Stimulated activated effector memory CD8-positive, alpha-beta T cell treated with anti-CD3 and anti-CD28 coated beads, Interleukin-12 subunit alpha, Interleukin-12 subunit beta, amount 100 ng/mL, for 72 hours (primary cell): ENCODE data around the gene TTC7B.
A peak's percentile ranks its signal among the peaks of the same experiment; 100 is the strongest.
"Not testable (repeated sequence)": the region's sequence is repeated elsewhere in the genome, so short reads cannot be mapped to it uniquely, and the experiment has no call there.

ENCODE experiments used
- ATAC-seq: fragments of 150-1000 bp; cut with Tn5 transposase; 2 replicates; pipeline ENCODE4 v1.10.0; 2021
- DNase-seq, 2 donors: peaks; one replicate each; pipeline ENCODE4 v3.0.0; 2021 to 2022; ENCODE audit warnings: low spot score in 2 of 2
- H3K27ac Mint-ChIP-seq: one replicate; pipeline ENCODE4 v1.8.0; 2022; ENCODE audit warnings: mild to moderate bottlenecking, mixed read lengths
- H3K36me3 Mint-ChIP-seq: one replicate; pipeline ENCODE4 v1.8.0; 2022; ENCODE audit warnings: mild to moderate bottlenecking, mixed read lengths
- H3K4me1 Mint-ChIP-seq: one replicate; pipeline ENCODE4 v1.8.0; 2022; ENCODE audit warnings: mixed read lengths
- H3K4me3 Mint-ChIP-seq: one replicate; pipeline ENCODE4 v1.8.0; 2022; ENCODE audit warnings: mild to moderate bottlenecking, mixed read lengths
- H3K9me3 Mint-ChIP-seq: one replicate; pipeline ENCODE4 v1.8.0; 2022; ENCODE audit warnings: mixed read lengths

TTC7B gene

GRCh38 chr14:90839024-90839888 lies 23.0 kb upstream of the TTC7B start:
- Mint-ChIP-seq H3K36me3 (no peaks in the 10 kb centered on the region), H3K27ac (peak overlapping the region; percentile 6), H3K9me3 (no peaks in the 10 kb centered on the region), H3K4me1 (peaks cover 18% of the 10 kb centered on the region), H3K4me3 (no peak overlapping the region)
- ATAC-seq (no peak), DNase-seq (no peak)

- not testable (repeated sequence) for H3K27ac Mint-ChIP-seq, DNase-seq, H3K36me3 Mint-ChIP-seq, H3K9me3 Mint-ChIP-seq, ATAC-seq, H3K4me3 Mint-ChIP-seq
- H3K4me1 Mint-ChIP-seq, result peaks cover 18% of the 10 kb centered on the region
Observed at GRCh38 chr14:90838531-90838930, 22.3 kb upstream of the TTC7B start.

DNA sequence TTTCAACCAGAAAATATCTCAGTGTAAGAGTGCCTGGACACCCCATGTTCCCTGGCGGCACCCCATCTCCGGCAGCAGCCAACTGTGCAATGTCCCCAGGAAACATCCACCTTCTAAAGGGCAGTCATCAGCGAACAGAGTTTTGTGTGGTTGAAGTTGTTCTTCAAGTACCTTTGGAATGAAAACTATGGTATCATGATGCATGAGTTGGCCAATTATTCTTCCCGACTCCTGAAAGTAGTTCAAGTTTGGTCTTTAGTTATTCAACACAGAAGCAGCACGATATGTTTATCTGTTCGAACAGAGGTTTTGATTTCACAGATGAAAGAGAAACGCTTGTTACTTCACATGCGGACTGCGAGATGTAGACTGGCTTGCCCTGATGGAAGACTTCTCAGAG lies 21.1 kb upstream of the TTC7B start:
- no peak for ATAC-seq

DNA sequence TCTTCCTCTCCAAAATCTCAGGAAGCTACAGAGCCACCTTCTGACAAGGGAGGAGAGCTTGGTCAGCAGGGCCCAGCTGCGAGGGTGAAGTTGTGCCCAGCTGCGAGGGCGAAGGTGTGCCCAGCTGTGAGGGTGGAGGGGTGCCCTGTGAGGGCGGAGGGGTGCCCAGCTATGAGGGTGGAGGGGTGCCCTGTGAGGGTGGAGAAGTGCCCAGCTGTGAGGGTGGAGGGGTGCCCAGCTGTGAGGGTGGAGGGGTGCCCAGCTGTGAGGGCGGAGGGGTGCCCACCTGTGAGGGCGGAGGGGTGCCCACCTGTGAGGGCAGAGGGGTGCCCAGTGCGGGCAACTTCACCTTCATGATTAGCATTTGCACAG lies 20.4 kb upstream of the TTC7B start:
- no peak for DNase-seq
- Mint-ChIP-seq H3K27ac (peak overlapping the region; percentile 75), H3K9me3 (no peaks in the 10 kb centered on the region), H3K4me1 (peaks cover 12% of the 10 kb centered on the region), H3K36me3 (no peaks in the 10 kb centered on the region), H3K4me3 (peak overlapping the region; percentile 55)
- no peak for ATAC-seq

More for the DNA sequence above, 21.1 kb upstream of the TTC7B start:
- DNase-seq, result no peak
- peaks cover 12% of the 10 kb centered on the region for H3K4me1 Mint-ChIP-seq
- H3K36me3 Mint-ChIP-seq, result no peaks in the 10 kb centered on the region
- H3K27ac Mint-ChIP-seq, result no peak overlapping the region
- H3K9me3 Mint-ChIP-seq, result no peaks in the 10 kb centered on the region
- H3K4me3 Mint-ChIP-seq, result no peak overlapping the region

DNA sequence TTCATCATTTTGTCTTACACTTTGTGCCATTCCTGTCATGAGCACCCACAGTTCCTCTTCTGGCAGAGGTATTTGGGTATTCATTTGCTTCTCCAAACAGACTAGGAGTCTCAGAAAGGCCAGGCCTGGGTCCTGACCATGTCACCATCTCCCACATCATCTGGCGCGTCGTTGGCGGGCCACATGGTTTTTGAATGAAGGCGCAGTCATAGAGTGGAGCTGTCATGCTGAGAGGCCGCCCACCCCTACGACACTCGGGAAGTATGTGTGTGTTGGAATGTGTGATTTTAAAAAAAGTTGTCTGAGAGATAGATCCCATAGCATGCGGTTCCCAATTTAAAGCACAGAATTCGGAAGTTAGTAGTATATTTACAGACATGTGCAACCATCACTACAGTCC lies 15.6 kb upstream of the TTC7B start:
- no peak overlapping the region for H3K4me3 Mint-ChIP-seq
- H3K27ac Mint-ChIP-seq, result peak overlapping the region; percentile 9
- peaks cover 37% of the 10 kb centered on the region for H3K4me1 Mint-ChIP-seq
- H3K36me3 Mint-ChIP-seq, result no peaks in the 10 kb centered on the region
- DNase-seq (no peak), ATAC-seq (no peak)
- H3K9me3 Mint-ChIP-seq, result no peaks in the 10 kb centered on the region

GRCh38 chr14:90830931-90831701 lies 14.9 kb upstream of the TTC7B start:
- DNase-seq, result no peak
- Mint-ChIP-seq H3K4me3 (no peak overlapping the region), H3K27ac (no peak overlapping the region), H3K9me3 (no peaks in the 10 kb centered on the region), H3K36me3 (no peaks in the 10 kb centered on the region), H3K4me1 (peaks cover 31% of the 10 kb centered on the region)
- no peak for ATAC-seq

GRCh38 chr14:90829677-90830076 lies 13.4 kb upstream of the TTC7B start:
- Mint-ChIP-seq H3K9me3 (no peaks in the 10 kb centered on the region), H3K4me3 (peak overlapping the region; percentile 76), H3K36me3 (no peaks in the 10 kb centered on the region), H3K27ac (peak overlapping the region; percentile 98), H3K4me1 (peaks cover 25% of the 10 kb centered on the region)
- no peak for ATAC-seq
- no peak for DNase-seq

- H3K4me1 Mint-ChIP-seq, result peaks cover 25% of the 10 kb centered on the region
- H3K9me3 Mint-ChIP-seq, result peaks cover 4% of the 10 kb centered on the region
- DNase-seq (peak; percentile 25 to 75), ATAC-seq (peak; percentile 79)
- no peaks in the 10 kb centered on the region for H3K36me3 Mint-ChIP-seq
- peak overlapping the region; percentile 76 for H3K4me3 Mint-ChIP-seq
- H3K27ac Mint-ChIP-seq, result peak overlapping the region; percentile 98
Observed at GRCh38 chr14:90828642-90829487, 12.6 kb upstream of the TTC7B start.

DNA sequence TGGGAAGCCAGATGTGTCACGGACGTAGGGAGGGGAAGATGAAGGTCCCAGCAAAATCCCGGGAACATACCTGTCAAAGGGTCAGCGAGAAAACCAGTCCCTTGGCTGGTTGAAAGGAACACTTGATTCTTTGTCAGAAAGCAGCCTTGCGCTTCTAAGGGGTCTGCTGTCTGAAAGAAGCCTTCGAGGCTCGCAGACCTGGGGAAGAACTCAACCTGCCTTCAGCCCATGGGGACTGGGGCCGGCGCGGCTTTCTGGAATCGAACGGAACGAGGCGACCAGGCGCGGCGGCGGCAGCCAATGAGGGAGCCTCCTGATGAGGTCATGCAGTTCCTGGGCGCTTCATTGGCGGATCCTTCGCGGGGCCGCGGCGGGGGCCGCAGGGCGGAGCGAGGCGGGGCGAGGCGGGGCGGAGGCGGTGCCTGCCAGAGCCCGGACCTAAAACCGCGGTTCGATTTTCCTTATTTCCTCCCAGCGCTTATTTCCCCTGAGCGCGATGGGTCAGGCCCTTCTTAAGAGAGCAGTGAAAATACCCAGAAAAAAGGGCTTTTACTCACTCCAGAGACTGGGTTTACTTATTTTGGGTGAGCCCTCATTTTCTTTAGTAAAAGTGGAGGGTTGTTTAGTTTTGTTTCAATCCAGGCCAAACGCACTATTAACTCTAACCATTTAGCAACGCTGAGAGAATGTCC lies 11.8 kb upstream of the TTC7B start:
- peak overlapping the region; percentile 98 for H3K27ac Mint-ChIP-seq
- peak; percentile 97 for ATAC-seq
- peaks cover 25% of the 10 kb centered on the region for H3K4me1 Mint-ChIP-seq
- H3K4me3 Mint-ChIP-seq, result peak overlapping the region; percentile 76
- H3K36me3 Mint-ChIP-seq, result no peaks in the 10 kb centered on the region
- DNase-seq, result peak; percentile 85 to 95
- peaks cover 6% of the 10 kb centered on the region for H3K9me3 Mint-ChIP-seq

- not testable (repeated sequence) for H3K27ac Mint-ChIP-seq, H3K36me3 Mint-ChIP-seq, DNase-seq, H3K9me3 Mint-ChIP-seq, ATAC-seq, H3K4me3 Mint-ChIP-seq
- peaks cover 31% of the 10 kb centered on the region for H3K4me1 Mint-ChIP-seq
Observed at GRCh38 chr14:90823542-90823941, 7.3 kb upstream of the TTC7B start.

- ATAC-seq, result peak; percentile 99
- no peak overlapping the region for H3K4me3 Mint-ChIP-seq
- peaks cover 6% of the 10 kb centered on the region for H3K9me3 Mint-ChIP-seq
- DNase-seq, result peak; percentile 59 to 84
- H3K27ac Mint-ChIP-seq, result peak overlapping the region; percentile 14
- H3K4me1 Mint-ChIP-seq, result peaks cover 23% of the 10 kb centered on the region
- H3K36me3 Mint-ChIP-seq, result no peaks in the 10 kb centered on the region
Observed at GRCh38 chr14:90820958-90821357, 4.7 kb upstream of the TTC7B start.

- Mint-ChIP-seq H3K4me3 (no peak overlapping the region), H3K36me3 (no peaks in the 10 kb centered on the region), H3K4me1 (peaks cover 29% of the 10 kb centered on the region), H3K9me3 (peaks cover 6% of the 10 kb centered on the region), H3K27ac (no peak overlapping the region)
- DNase-seq (no peak), ATAC-seq (no peak)
Observed at GRCh38 chr14:90819734-90820393, 3.6 kb upstream of the TTC7B start.

GRCh38 chr14:90818715-90819114 lies 2.5 kb upstream of the TTC7B start:
- Mint-ChIP-seq H3K4me3 (no peak overlapping the region), H3K36me3 (no peaks in the 10 kb centered on the region), H3K9me3 (peaks cover under 1% of the 10 kb centered on the region), H3K27ac (no peak overlapping the region), H3K4me1 (peaks cover 29% of the 10 kb centered on the region)
- ATAC-seq (no peak), DNase-seq (no peak)

GRCh38 chr14:90816681-90817436 lies 629 bp upstream of the TTC7B start:
- ATAC-seq, result no peak
- H3K4me3 Mint-ChIP-seq, result peak overlapping the region; percentile 51
- H3K9me3 Mint-ChIP-seq, result no peaks in the 10 kb centered on the region
- peak overlapping the region; percentile 23 for H3K27ac Mint-ChIP-seq
- no peak for DNase-seq
- H3K36me3 Mint-ChIP-seq, result no peaks in the 10 kb centered on the region
- H3K4me1 Mint-ChIP-seq, result peaks cover 26% of the 10 kb centered on the region
